Right lobe of liver (tissue), 6 donors: ENCODE results near the gene HNRNPLL. TPM values are rescaled to one million over a fixed set of nuclear protein-coding genes. Genes with fewer than 3 reads are reported as not detected.

Experiments used
- ATAC-seq, 4 donors: fragments of 200-7000 bp; cut with Tn5 transposase; one replicate each; pipeline ENCODE4 v1.9.1; 2020; ENCODE audit warnings: mild to moderate bottlenecking in 4 of 4, moderate library complexity in 4 of 4
- DNase-seq, 3 donors: peaks; one replicate each; pipeline ENCODE4 v3.0.0-alpha.2; 2020
- H3K27ac ChIP-seq, 3 donors: fragments of 200-600 bp; one replicate each; pipeline ENCODE4 v1.8.0; 2022
- H3K27me3 ChIP-seq, 2 donors: fragments of 200-600 bp; one replicate each; pipeline ENCODE4 v1.8.0; 2022
- H3K36me3 ChIP-seq, 4 donors: fragments of 200-600 bp; sonication (generic) in 1 of 4; one replicate each; pipeline versions ENCODE4 v1.5.1 to v1.8.0; 2017 to 2022; ENCODE audit warnings: control low read depth in 1 of 4
- H3K4me1 ChIP-seq, 4 donors: fragments of 200-600 bp; sonication (generic) in 1 of 4; one replicate each; pipeline versions ENCODE4 v1.5.1 to v1.8.0; 2017 to 2022; ENCODE audit warnings: control low read depth in 1 of 4
- H3K4me3 ChIP-seq, 3 donors: fragments of 200-600 bp; one replicate each; pipeline ENCODE4 v1.8.0; 2022
- H3K9me3 ChIP-seq, 4 donors: fragments of 200-600 bp; sonication (generic) in 1 of 4; one replicate each; pipeline versions ENCODE4 v1.5.1 to v1.8.0; 2017 to 2022; ENCODE audit warnings: control low read depth in 1 of 4
- CTCF ChIP-seq, 4 donors: fragments of 200-600 bp in 3 of 4; fragments of 450-650 bp in 1 of 4; IDR thresholded peaks; one replicate each; pipeline versions ENCODE4 v1.5.1 to v1.8.0; 2016 to 2022; ENCODE audit warnings: antibody characterized with exemption in 4 of 4, mild to moderate bottlenecking in 2 of 4
- POLR2A ChIP-seq: fragments of 450-650 bp; IDR thresholded peaks from one replicate; pipeline ENCODE4 v1.6.1; 2017; ENCODE audit warnings: antibody characterized with exemption, mild to moderate bottlenecking
- WGBS: methylation state at CpG from one replicate; pipeline ENCODE4 v1.1.6; 2018; ENCODE audit warnings: low coverage, low lambda C conversion rate; ENCODE audit not compliant: insufficient coverage; ENCODE audit errors: missing lambda C conversion rate; 5-methylcytosine and 5-hydroxymethylcytosine counted together
- intact Hi-C, 2 donors: fragments of 100-400 bp; cut with DNase I; formaldehyde crosslinking; loops; one replicate each; pipeline versions ENCODE4 v1.11.2 to v1.14.1; 2022
- total RNA-seq, 6 experiments: library from RNA; depleted of rRNA in 2 of 6; stranded (reverse); fragments of >200 nt in 2 of 6; fragmentation: NEBNext Ultra II Directional in 3 of 6; extraction: Animal tissue kit (Norgen Biotek cat#: 25700) in 3 of 6; gene quantifications; one replicate each; pipeline versions ENCODE4 v1.1.0 to v1.2.4, GENCODE V29; 2016 to 2023
- donor health status: DM: no; HTN: yes; CAD: no.
- donor health status: DM: no; HTN: no; CAD: no.
- donor health status: DM: no; HTN: no; CAD: no.
- donor health status: DM: no; HTN: yes; CAD: no.
- donor health status: DM: no; HTN: yes; CAD: no.

The HNRNPLL gene
- total RNA-seq, 6 experiments from 2014 or later, result 9.2 to 15.9 (median 13.9) TPM

DNA sequence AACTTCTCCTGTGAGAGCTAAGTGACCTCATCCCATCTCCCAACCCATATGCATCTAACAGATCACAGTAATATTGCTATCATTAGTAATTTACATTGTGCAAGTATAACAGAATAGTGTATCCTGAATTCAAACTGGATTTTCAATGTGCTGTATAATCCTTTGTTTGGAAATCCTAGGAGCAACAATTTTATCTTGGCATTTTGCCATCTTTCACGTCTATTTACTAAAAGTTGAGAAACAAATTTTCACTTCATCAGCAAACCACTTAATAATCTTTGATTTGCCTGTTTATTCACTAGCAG is 3.8 kb downstream of the HNRNPLL start:
- no peak overlapping the region for H3K27ac ChIP-seq
- peaks cover 0 to 15% (median 7%) of the 10 kb centered on the region in 4 donors for H3K4me1 ChIP-seq
- H3K9me3 ChIP-seq, result no peaks in the 10 kb centered on the region
- TF ChIP-seq CTCF (IDR thresholded peaks at IDR 0.05), result no peak
- TF ChIP-seq POLR2A, result no peak
- DNase-seq (no peak), ATAC-seq (no peak)
- intact Hi-C loops, result loop anchor here in 1 of 2 donors (10.0 kb wide), 1 partner anchor 126 kb away; no protein-coding TSS in a partner anchor
- H3K27me3 ChIP-seq, result no peaks in the 10 kb centered on the region
- WGBS, result 0% methylated on average over 1 of the region's 1 CpG
- H3K4me3 ChIP-seq, result no peak overlapping the region
- no peaks in the 10 kb centered on the region for H3K36me3 ChIP-seq

GRCh38 chr2:38598200-38598990 is 4.3 kb downstream of the HNRNPLL start:
- TF ChIP-seq POLR2A (no peak), CTCF (IDR thresholded peaks at IDR 0.05) (no peak)
- Histone ChIP-seq H3K27me3 (no peaks in the 10 kb centered on the region), H3K4me3 (no peak overlapping the region), H3K27ac (no peak overlapping the region), H3K9me3 (no peaks in the 10 kb centered on the region), H3K4me1 (peaks cover 0 to 15% (median 5%) of the 10 kb centered on the region in 4 donors), H3K36me3 (no peaks in the 10 kb centered on the region)
- ATAC-seq, result no peak
- DNase-seq, result no peak
- intact Hi-C loops, result loop anchor here in 1 of 2 donors (10.0 kb wide), 1 partner anchor 126 kb away; no protein-coding TSS in a partner anchor
- WGBS, result 70% methylated on average over 5 of the region's 5 CpGs

GRCh38 chr2:38597115-38597514 is 5.6 kb downstream of the HNRNPLL start:
- intact Hi-C loops, result loop anchor here in 1 of 2 donors (10.0 kb wide), 1 partner anchor 128 kb away; no protein-coding TSS in a partner anchor

GRCh38 chr2:38596229-38596628 is 6.5 kb downstream of the HNRNPLL start:
- 96% methylated on average over 6 of the region's 6 CpGs for WGBS
- Histone ChIP-seq H3K27me3 (no peaks in the 10 kb centered on the region), H3K36me3 (no peaks in the 10 kb centered on the region), H3K4me1 (peaks cover 0 to 11% (median 3%) of the 10 kb centered on the region in 4 donors), H3K9me3 (no peaks in the 10 kb centered on the region), H3K4me3 (no peak overlapping the region), H3K27ac (no peak overlapping the region)
- TF ChIP-seq CTCF (IDR thresholded peaks at IDR 0.05), result no peak
- TF ChIP-seq POLR2A, result no peak
- intact Hi-C loops, result loop anchor here in 1 of 2 donors (10.0 kb wide), 1 partner anchor 129 kb away; no protein-coding TSS in a partner anchor
- ATAC-seq, result no peak
- DNase-seq, result no peak

More at GRCh38 chr2:38597115-38597514, 5.6 kb downstream of the HNRNPLL start:
- ATAC-seq (peak in 1 of 4 donors; percentile 16), DNase-seq (no peak)
- 50% methylated on average over 5 of the region's 5 CpGs for WGBS
- Histone ChIP-seq H3K9me3 (no peaks in the 10 kb centered on the region), H3K27me3 (no peaks in the 10 kb centered on the region), H3K4me3 (no peak overlapping the region), H3K27ac (no peak overlapping the region), H3K36me3 (no peaks in the 10 kb centered on the region), H3K4me1 (peaks cover 0 to 15% (median 4%) of the 10 kb centered on the region in 4 donors)
- TF ChIP-seq CTCF (IDR thresholded peaks at IDR 0.05) (no peak), POLR2A (no peak)
